Right lobe of liver (tissue), 4 donors: ENCODE results near the gene NF1.

Experiments used
- CTCF ChIP-seq, 4 donors: fragments of 200-600 bp in 3 of 4; fragments of 450-650 bp in 1 of 4; IDR thresholded peaks; one replicate each; pipeline versions ENCODE4 v1.5.1 to v1.8.0; 2016 to 2022; ENCODE audit warnings: antibody characterized with exemption in 4 of 4, mild to moderate bottlenecking in 2 of 4
- POLR2A ChIP-seq: fragments of 450-650 bp; IDR thresholded peaks from one replicate; pipeline ENCODE4 v1.6.1; 2017; ENCODE audit warnings: antibody characterized with exemption, mild to moderate bottlenecking
- donor health status: DM: no; HTN: no; CAD: no.
- donor health status: DM: no; HTN: no; CAD: no.
- donor health status: DM: no; HTN: yes; CAD: no.

DNA sequence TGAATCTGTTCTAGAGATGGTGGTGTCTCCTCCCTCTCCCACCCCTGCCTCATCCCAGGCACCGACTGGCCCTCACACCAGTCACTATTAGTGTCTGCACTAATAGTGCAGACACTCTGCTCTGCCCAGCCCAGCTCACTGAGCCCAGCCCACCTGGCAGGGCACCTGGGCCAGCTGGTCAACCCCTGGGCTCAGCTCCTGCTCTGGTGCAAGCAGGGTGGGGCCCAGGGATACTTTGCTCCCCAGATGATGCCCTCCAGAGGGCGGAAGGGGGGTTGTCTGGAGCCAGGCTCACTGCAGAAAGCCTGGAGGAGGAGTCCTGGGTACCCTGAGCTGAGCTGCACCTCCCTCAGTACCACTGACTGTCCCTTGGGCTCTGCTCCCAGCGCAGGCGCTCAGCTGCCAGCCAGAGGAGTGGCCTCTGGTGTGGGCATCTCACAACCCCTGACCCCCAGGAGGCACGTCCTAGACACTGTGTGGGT is 311.2 kb downstream of the NF1 start:
- no peak for TF ChIP-seq POLR2A
- no peak for TF ChIP-seq CTCF (IDR thresholded peaks at IDR 0.05)
